IPS-20b (cell line): ENCODE results near the gene NMNAT2.

ENCODE experiments used
- H3K27ac ChIP-seq: one replicate; pipeline ENCODE4 v1.5.1; 2013; ENCODE audit warnings: low read length
- H3K27me3 ChIP-seq: 2 replicates; pipeline ENCODE4 v1.6.1; 2013; ENCODE audit warnings: mild to moderate bottlenecking, low read length, inconsistent platforms; ENCODE audit not compliant: insufficient read depth
- H3K36me3 ChIP-seq: 2 replicates; pipeline ENCODE4 v1.6.1; 2013; ENCODE audit warnings: low read depth, mild to moderate bottlenecking, inconsistent platforms, low read length, moderate library complexity; ENCODE audit not compliant: insufficient read depth
- H3K4me1 ChIP-seq: 2 replicates; pipeline ENCODE4 v1.6.1; 2013; ENCODE audit warnings: mild to moderate bottlenecking, control low read depth, inconsistent platforms, low read length, moderate library complexity; ENCODE audit not compliant: insufficient read depth
- H3K4me3 ChIP-seq: 2 replicates; pipeline ENCODE4 v1.5.1; 2013; ENCODE audit warnings: mild to moderate bottlenecking, low read length, inconsistent platforms
- H3K9ac ChIP-seq: 2 replicates; pipeline ENCODE4 v1.6.1; 2013; ENCODE audit warnings: low read depth, mild to moderate bottlenecking, inconsistent platforms, low read length, moderate library complexity
- H3K9me3 ChIP-seq: 2 replicates; pipeline ENCODE4 v1.6.1; 2013; ENCODE audit warnings: mild to moderate bottlenecking, low read depth, low read length, inconsistent platforms; ENCODE audit not compliant: insufficient read depth

Gene NMNAT2

GRCh38 chr1:183214021-183214970, 203.9 kb downstream of the NMNAT2 start:
- Histone ChIP-seq H3K27me3 (no peaks in the 10 kb centered on the region), H3K27ac (no peak overlapping the region), H3K9me3 (no peaks in the 10 kb centered on the region)

GRCh38 chr1:183212870-183213269, 205.3 kb downstream of the NMNAT2 start:
- Histone ChIP-seq H3K9me3 (no peaks in the 10 kb centered on the region), H3K4me1 (no peaks in the 10 kb centered on the region), H3K27me3 (no peaks in the 10 kb centered on the region), H3K36me3 (no peaks in the 10 kb centered on the region), H3K27ac (no peak overlapping the region), H3K9ac (no peak overlapping the region), H3K4me3 (no peak overlapping the region)

More at GRCh38 chr1:183214021-183214970, 203.9 kb downstream of the NMNAT2 start:
- H3K36me3 ChIP-seq = no peaks in the 10 kb centered on the region
- no peak overlapping the region for H3K4me3 ChIP-seq
- peaks cover 3% of the 10 kb centered on the region; the same call in 1 of the 2 replicates for H3K4me1 ChIP-seq
- no peak overlapping the region for H3K9ac ChIP-seq

GRCh38 chr1:183210681-183211080, 207.5 kb downstream of the NMNAT2 start:
- no peak overlapping the region for H3K27ac ChIP-seq
- H3K27me3 ChIP-seq = no peaks in the 10 kb centered on the region
- H3K4me3 ChIP-seq = no peak overlapping the region
- H3K9me3 ChIP-seq = no peaks in the 10 kb centered on the region
- no peak overlapping the region for H3K9ac ChIP-seq
- no peaks in the 10 kb centered on the region for H3K4me1 ChIP-seq
- H3K36me3 ChIP-seq = no peaks in the 10 kb centered on the region

GRCh38 chr1:183209533-183210158, 208.5 kb downstream of the NMNAT2 start:
- H3K4me3 ChIP-seq = no peak overlapping the region

GRCh38 chr1:183206538-183207122, 211.6 kb downstream of the NMNAT2 start:
- no peaks in the 10 kb centered on the region for H3K27me3 ChIP-seq
- no peak overlapping the region for H3K9ac ChIP-seq

More at GRCh38 chr1:183209533-183210158, 208.5 kb downstream of the NMNAT2 start:
- H3K9me3 ChIP-seq = no peaks in the 10 kb centered on the region
- H3K36me3 ChIP-seq = no peaks in the 10 kb centered on the region
- H3K27me3 ChIP-seq = no peaks in the 10 kb centered on the region
- no peaks in the 10 kb centered on the region for H3K4me1 ChIP-seq
- no peak overlapping the region for H3K9ac ChIP-seq
- no peak overlapping the region for H3K27ac ChIP-seq

GRCh38 chr1:183205196-183205781, 212.9 kb downstream of the NMNAT2 start:
- no peaks in the 10 kb centered on the region for H3K9me3 ChIP-seq
- no peak overlapping the region for H3K27ac ChIP-seq
- H3K9ac ChIP-seq = no peak overlapping the region
- no peaks in the 10 kb centered on the region for H3K4me1 ChIP-seq
- no peaks in the 10 kb centered on the region for H3K27me3 ChIP-seq
- H3K4me3 ChIP-seq = no peak overlapping the region
- no peaks in the 10 kb centered on the region for H3K36me3 ChIP-seq

More at GRCh38 chr1:183206538-183207122, 211.6 kb downstream of the NMNAT2 start:
- Histone ChIP-seq H3K36me3 (no peaks in the 10 kb centered on the region), H3K4me3 (no peak overlapping the region), H3K9me3 (no peaks in the 10 kb centered on the region), H3K27ac (no peak overlapping the region), H3K4me1 (no peaks in the 10 kb centered on the region)

GRCh38 chr1:183203094-183203493, 215.1 kb downstream of the NMNAT2 start:
- Histone ChIP-seq H3K4me1 (no peaks in the 10 kb centered on the region), H3K9ac (no peak overlapping the region; the same call in 1 of the 2 replicates), H3K27ac (no peak overlapping the region), H3K27me3 (no peaks in the 10 kb centered on the region), H3K9me3 (no peaks in the 10 kb centered on the region), H3K4me3 (no peak overlapping the region), H3K36me3 (no peaks in the 10 kb centered on the region)

GRCh38 chr1:183200451-183200850, 217.7 kb downstream of the NMNAT2 start:
- no peak overlapping the region for H3K4me3 ChIP-seq
- peaks cover 2% of the 10 kb centered on the region; the same call in 1 of the 2 replicates for H3K4me1 ChIP-seq
- H3K36me3 ChIP-seq = no peaks in the 10 kb centered on the region
- no peaks in the 10 kb centered on the region for H3K27me3 ChIP-seq
- H3K9me3 ChIP-seq = no peaks in the 10 kb centered on the region
- H3K9ac ChIP-seq = no peak overlapping the region
- H3K27ac ChIP-seq = no peak overlapping the region

GRCh38 chr1:183199304-183199703, 218.9 kb downstream of the NMNAT2 start:
- no peaks in the 10 kb centered on the region for H3K27me3 ChIP-seq
- H3K36me3 ChIP-seq = no peaks in the 10 kb centered on the region
- H3K4me1 ChIP-seq = peaks cover 13% of the 10 kb centered on the region
- no peak overlapping the region for H3K9ac ChIP-seq
- H3K27ac ChIP-seq = no peak overlapping the region
- no peaks in the 10 kb centered on the region for H3K9me3 ChIP-seq
- H3K4me3 ChIP-seq = no peak overlapping the region

- no peaks in the 10 kb centered on the region for H3K27me3 ChIP-seq
- no peak overlapping the region for H3K9ac ChIP-seq
- peaks cover 14% of the 10 kb centered on the region for H3K4me1 ChIP-seq
- H3K36me3 ChIP-seq = no peaks in the 10 kb centered on the region
- no peak overlapping the region for H3K4me3 ChIP-seq
- H3K27ac ChIP-seq = no peak overlapping the region
- H3K9me3 ChIP-seq = no peaks in the 10 kb centered on the region
Measured at GRCh38 chr1:183198463-183198862, 219.7 kb downstream of the NMNAT2 start.
